ENCODE data around the gene MEST. TPM values are rescaled to one million over a fixed set of nuclear protein-coding genes. Genes with fewer than 3 reads are reported as not detected.

Gene MEST
- polyA plus RNA-seq, 3 donors: 647 to 785 (median 777) TPM

GRCh38 chr7:130475776-130476175 is 16.1 kb upstream of the MEST start:
- no peak for DNase-seq (ENCODE audit: extremely low read depth in 1 of 11, low read depth in 9 of 11, low spot score in 4 of 11)

- DNase-seq (ENCODE audit: extremely low read depth in 1 of 11, low read depth in 9 of 11, low spot score in 4 of 11): no peak
Measured at GRCh38 chr7:130476297-130477150, 15.4 kb upstream of the MEST start.

DNA sequence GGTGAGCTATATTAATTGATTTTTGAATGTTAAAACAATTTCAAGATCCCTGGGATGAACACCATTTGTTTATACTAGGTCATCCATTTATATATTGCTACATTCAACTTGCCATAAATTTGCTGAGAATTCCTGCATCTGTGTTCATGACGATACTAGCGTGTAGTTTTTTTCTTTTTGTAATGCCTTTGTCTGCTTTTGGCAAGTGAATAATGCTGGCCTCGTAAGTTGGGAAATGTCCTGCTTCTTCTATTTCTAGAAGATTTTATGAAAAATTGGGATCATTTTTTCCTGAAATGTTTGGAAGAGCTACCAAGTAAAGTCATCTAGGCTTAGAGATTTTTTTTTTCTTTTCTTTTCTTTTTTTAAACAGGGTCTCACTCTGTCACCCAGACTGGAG is 12.9 kb upstream of the MEST start:
- no peak for DNase-seq (ENCODE audit: extremely low read depth in 1 of 11, low read depth in 9 of 11, low spot score in 4 of 11)

DNA sequence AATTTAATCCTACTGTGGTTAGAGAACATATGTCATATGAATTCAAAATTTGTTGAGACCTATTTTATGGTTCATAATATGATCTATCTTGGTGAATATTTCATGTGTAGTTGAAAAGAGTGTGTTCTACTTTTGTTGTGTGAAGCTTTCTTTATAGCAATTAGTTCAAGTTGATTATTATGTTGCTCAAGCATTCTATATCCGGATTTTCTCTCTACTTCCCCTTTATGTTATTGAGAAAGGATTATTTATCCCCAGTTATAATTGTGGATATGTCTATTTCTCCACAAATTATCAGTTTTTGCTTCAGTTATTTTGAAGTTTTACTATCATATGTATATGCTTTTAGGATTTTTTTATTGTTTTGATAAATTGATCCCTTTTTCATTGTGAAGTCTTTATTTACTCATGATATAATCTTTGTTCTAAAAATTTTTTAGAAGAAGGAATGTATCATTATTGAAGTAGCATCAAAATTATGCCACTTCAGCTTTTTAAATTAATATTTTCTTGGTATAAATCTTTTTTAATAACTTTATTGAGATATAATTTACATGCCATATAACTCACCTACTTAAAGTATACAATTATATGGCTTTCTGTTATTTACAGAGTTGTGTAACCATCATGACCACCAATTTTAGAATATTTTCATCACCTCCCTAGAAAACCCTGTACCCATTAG is 12.0 kb upstream of the MEST start:
- no peak for DNase-seq (ENCODE audit: extremely low read depth in 1 of 11, low read depth in 9 of 11, low spot score in 4 of 11)

- no peak for DNase-seq (ENCODE audit: extremely low read depth in 1 of 11, low read depth in 9 of 11, low spot score in 4 of 11)
Measured at GRCh38 chr7:130481898-130482297, 10.0 kb upstream of the MEST start.

- no peak for DNase-seq (ENCODE audit: extremely low read depth in 1 of 11, low read depth in 9 of 11, low spot score in 4 of 11)
Measured at GRCh38 chr7:130483031-130483430, 8.9 kb upstream of the MEST start.

- DNase-seq (ENCODE audit: extremely low read depth in 1 of 11, low read depth in 9 of 11, low spot score in 4 of 11): no peak
Measured at GRCh38 chr7:130485734-130486113, 6.2 kb upstream of the MEST start.

- no peak for DNase-seq (ENCODE audit: extremely low read depth in 1 of 11, low read depth in 9 of 11, low spot score in 4 of 11)
Measured at GRCh38 chr7:130486114-130486953, 5.6 kb upstream of the MEST start.

DNA sequence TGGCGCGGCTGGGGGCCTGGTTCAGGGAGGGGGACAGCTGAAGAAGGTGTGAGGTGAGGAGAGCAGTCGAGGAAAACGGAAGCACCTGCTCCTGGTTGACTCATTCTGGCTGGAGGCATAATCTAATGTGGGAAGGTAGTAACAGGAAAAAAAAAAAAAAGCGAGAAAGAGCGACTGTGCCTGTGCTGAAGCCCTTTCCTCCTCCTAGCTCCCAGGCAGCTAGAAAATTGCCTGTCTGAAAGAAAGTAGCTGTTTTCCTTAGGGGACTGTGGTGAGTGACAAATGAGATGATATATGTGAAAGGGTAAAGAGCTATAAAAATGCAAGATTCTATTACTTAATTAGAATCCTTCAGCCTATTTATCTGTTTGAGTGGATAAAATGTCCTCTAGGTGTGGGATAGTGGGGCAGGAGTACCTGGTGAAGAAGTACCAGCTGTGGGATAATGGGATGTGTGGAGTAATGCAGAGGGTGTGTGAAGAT is 4.9 kb upstream of the MEST start:
- no peak for DNase-seq (ENCODE audit: extremely low read depth in 1 of 11, low read depth in 9 of 11, low spot score in 4 of 11)

DNA sequence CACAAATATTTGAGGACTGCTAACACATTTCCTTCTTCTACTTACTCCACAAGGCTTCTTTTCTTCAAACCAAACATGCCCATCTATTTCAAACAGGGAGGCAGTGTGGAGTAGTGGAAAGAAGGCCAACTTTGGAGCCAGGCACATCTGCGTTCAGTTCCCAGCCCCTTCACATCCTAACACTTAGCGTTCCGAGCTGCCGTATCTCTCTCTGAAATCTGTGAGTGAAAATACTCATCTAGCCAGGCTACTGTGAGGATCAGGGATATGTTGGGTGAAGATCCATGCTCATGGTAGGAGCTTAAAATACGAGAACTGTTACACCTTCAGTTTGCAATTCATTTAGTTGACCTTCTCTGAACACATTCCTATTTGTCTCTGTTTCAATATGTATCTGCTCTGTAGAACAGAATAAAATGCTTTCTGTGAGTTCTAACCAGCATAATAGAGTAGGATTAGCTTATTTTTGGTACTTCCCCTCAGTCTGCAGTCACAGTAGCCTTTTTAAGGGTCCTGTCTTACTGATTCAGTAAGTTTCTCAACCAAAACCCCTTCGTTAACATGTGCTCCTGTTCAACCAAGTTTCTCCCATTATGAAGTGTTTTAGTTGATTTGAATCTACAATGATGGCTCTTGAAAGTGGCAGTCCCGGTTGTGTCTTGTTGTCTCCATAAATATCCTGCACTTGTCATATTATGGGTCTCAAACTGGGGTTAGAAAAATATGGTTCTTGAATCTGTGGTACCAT is 3.3 kb upstream of the MEST start:
- no peak for DNase-seq (ENCODE audit: extremely low read depth in 1 of 11, low read depth in 9 of 11, low spot score in 4 of 11)

DNA sequence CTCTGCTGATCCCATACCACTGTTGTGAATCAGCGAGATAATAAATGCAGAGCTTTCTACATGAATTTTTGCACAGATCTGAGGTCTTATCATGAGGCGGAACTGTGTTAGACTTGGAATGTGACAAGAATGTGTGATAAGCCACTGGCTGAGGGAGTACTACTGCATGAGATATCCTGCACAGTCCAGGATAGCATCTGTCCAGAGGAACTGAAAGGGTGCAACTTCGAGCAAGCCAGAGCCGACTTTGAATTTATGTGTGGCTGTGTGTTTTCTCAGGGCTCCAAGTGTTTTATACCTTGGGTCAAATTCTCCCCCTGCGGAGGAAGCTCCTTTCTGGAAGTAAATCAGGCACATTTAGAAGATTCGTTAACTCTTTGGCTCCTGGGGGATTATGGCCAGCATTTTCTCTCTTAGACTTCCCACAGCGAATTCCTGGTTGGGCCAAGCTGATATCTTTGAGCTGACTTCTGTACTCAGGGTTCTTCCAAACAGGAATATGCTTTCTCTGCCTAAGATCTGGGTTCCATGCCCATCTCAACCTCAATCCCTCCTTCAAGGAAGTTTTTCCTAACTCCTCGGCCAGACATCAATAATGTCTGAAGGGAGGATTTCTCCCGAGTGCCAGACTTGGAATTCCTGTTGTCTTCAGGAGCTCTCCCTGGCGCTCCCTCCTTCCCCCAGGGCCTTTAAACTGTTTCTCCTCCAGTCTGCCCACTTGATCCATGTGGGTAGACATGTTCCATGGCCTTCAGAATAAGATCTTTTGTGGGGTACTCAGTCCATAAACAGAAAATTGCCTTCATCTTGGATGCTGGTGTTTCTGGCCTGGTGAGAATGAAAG is 2.5 kb upstream of the MEST start:
- DNase-seq (ENCODE audit: extremely low read depth in 1 of 11, low read depth in 9 of 11, low spot score in 4 of 11): peak in 3 of 11 donors; percentile 49 to 86 (median 69)

- DNase-seq (ENCODE audit: extremely low read depth in 1 of 11, low read depth in 9 of 11, low spot score in 4 of 11): peak in 4 of 11 donors; percentile 49 to 79 (median 67)
Measured at GRCh38 chr7:130490311-130490791, 1.5 kb upstream of the MEST start.

DNA sequence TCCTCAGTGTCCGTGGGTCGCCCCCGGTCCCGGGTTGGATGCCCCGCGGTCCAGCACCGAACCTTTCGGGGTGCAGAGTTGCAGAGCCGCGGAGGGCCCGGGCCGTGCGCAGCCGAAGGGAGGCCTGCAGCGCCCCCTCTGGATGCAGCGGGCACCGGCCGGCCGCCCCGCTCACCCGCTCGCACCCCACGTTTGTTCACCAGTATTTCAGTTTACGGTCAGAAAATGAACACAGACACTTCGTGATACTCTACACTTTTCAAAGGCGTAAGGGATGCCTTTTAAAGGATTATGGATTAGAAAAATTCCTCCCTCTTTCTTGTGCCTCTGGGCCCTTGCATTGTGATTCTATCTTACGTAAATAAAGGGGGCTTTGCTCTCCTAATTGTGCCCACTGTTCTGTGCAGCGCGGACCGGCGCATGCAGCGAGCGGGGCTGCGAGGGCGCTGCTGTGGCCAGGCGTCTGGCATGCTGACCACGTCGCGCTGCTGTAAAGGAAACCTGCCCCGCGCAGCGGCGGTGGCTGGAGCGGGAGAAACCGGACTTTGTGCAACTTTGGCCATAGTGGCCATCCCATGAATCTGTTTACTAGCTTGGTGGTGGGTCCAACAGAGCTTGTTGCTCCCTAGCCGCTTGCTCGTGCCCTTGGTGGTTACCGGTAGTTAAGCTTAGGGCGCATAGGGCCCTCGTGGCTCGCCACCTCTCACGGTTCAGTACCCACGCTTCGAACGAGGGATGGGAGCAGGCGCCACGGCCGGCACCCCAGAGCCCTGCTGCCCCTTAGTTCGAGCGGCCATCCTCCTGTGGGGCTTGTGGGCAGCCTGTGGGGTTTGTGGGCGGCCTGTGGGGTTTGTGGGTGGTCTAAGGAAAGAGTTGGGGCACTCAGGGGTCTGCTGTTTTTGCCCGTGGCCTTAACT is 739 bp upstream of the MEST start:
- peak in 1 of 11 donors; percentile 53 for DNase-seq (ENCODE audit: extremely low read depth in 1 of 11, low read depth in 9 of 11, low spot score in 4 of 11)

DNA sequence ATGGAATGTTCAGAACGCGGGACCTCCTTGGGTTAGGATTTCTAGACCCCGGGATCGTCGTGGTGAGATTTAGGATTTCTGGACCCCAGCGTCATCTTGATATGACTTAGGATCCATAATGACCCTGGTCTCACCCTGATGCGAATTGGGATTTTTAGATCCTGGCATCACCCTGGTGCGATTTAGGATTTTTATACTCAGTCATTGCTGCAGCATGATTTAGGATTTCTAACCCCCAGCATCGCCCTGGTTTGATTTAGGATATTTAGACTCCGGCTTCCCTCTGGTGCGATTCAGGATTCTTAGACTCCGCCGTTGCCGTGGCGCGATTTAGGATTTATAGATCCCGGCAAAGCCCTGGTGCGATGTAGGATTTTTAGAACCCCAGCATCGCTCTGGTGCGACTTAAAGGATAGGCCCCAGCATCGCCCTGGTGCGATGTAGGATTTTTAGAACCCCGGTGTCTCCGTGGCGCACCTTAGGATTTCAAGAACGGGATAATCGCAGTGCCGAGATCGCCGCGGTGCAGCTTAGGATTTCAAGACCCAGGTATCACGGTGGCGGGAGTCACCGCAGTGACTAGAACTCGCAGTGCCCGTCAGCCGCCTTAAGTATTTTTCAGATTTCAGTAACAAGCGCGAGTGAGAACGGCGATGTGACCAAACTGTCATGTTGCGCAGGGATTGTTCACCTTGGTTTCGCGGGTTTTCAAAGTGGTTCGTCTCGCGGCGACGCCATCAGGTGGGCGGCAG is 814 bp downstream of the MEST start:
- no peak for DNase-seq (ENCODE audit: extremely low read depth in 1 of 11, low read depth in 9 of 11, low spot score in 4 of 11)

GRCh38 chr7:130493275-130493873 is 1.5 kb downstream of the MEST start:
- DNase-seq (ENCODE audit: extremely low read depth in 1 of 11, low read depth in 9 of 11, low spot score in 4 of 11): no peak

DNA sequence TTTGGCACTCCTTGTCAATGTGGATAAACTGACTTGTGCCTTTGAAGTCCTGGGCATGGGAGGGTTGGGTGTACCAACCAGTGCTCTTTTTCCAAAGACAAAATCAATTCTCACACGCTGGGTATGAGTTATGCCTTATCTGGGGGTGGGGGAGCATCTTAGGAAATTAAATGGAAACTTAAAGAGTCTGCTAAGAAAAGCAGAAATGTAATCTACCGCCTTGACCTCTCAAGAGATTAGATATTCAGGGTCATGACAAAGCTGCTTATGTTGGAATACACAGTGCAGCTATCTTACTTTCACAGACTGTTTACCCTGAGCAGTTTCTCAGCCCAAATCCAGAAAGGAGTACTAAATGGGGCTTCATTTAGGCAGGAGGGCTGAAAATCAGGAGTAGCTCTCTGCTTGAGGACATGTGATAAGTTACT is 2.6 kb downstream of the MEST start:
- DNase-seq (ENCODE audit: extremely low read depth in 1 of 11, low read depth in 9 of 11, low spot score in 4 of 11): no peak
